Fibroblast of villous mesenchyme (primary cell): ENCODE results near the gene MS4A6E. TPM values are rescaled to one million over a fixed set of nuclear protein-coding genes. Genes with fewer than 3 reads are reported as not detected.
"Not testable (repeated sequence)": the region's sequence is repeated elsewhere in the genome, so short reads cannot be mapped to it uniquely, and the experiment has no call there.

Experiments used
- DNase-seq: peaks from one replicate; pipeline ENCODE4 v3.0.0-alpha.2; 2010; ENCODE audit warnings: low read depth
- H3K4me3 ChIP-seq: 2 replicates; pipeline ENCODE4 v1.5.1; 2011; ENCODE audit warnings: low read depth, mild to moderate bottlenecking, low read length
- total RNA-seq: library from RNA; depleted of rRNA; stranded (reverse); fragments of >200 nt; gene quantifications from 2 replicates; pipeline ENCODE4 v1.2.3, GENCODE V29; 2012
- TF ChIP-seq, protein P1 (sequence below): IDR thresholded peaks from 2 replicates; pipeline ENCODE4 v1.5.1; 2012; ENCODE audit warnings: low read depth, mild to moderate bottlenecking, low read length; ENCODE audit not compliant: insufficient read depth

The MS4A6E gene
- total RNA-seq, 1 donor = not detected

DNA sequence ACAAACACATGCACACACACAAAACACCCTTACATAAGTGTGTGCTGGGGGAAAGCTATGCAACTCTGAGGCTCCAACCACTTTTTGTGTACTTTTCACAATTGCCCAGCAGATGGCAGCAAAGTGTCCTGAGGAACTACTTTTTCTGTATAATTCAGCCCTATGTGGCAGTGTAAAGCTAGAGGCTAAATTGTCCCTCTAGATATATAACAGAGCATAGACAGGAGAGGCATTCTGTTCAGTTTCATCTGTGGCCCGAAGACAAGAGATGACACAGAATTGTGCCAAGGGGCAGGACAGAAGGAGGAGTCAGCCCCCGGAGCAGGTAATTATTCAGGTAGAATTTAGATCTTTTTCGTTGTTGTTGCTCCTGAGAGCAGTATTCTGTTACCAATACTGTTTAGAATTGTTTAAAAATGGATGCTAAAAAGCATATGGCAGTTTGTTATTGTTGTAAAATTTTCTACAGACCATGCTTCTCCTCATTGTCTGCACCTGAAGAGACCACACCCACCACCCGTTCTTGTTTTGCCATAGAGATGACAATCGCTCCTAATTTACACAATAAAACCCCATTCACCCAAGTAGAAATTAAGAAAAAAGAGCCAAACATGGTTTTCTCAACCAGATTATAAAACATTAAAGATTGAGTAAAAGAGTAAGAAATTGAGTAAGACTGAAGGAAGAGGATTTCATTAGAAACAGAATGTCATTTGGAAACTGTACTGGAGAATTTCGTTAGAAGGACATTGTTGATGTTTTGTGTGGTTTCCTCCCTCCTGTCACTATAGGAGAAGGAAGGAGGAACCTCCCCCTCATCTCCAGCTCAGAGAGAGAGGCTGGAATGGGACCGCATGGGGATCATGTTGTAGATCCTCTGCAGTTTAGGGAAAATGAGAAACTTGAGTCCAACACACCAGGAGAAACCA, 36.8 kb downstream of the MS4A6E start:
- DNase-seq = peak; percentile 33
- no peak overlapping the region for H3K4me3 ChIP-seq
- TF ChIP-seq, protein P1, sequence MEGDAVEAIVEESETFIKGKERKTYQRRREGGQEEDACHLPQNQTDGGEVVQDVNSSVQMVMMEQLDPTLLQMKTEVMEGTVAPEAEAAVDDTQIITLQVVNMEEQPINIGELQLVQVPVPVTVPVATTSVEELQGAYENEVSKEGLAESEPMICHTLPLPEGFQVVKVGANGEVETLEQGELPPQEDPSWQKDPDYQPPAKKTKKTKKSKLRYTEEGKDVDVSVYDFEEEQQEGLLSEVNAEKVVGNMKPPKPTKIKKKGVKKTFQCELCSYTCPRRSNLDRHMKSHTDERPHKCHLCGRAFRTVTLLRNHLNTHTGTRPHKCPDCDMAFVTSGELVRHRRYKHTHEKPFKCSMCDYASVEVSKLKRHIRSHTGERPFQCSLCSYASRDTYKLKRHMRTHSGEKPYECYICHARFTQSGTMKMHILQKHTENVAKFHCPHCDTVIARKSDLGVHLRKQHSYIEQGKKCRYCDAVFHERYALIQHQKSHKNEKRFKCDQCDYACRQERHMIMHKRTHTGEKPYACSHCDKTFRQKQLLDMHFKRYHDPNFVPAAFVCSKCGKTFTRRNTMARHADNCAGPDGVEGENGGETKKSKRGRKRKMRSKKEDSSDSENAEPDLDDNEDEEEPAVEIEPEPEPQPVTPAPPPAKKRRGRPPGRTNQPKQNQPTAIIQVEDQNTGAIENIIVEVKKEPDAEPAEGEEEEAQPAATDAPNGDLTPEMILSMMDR = peak; percentile 70

DNA sequence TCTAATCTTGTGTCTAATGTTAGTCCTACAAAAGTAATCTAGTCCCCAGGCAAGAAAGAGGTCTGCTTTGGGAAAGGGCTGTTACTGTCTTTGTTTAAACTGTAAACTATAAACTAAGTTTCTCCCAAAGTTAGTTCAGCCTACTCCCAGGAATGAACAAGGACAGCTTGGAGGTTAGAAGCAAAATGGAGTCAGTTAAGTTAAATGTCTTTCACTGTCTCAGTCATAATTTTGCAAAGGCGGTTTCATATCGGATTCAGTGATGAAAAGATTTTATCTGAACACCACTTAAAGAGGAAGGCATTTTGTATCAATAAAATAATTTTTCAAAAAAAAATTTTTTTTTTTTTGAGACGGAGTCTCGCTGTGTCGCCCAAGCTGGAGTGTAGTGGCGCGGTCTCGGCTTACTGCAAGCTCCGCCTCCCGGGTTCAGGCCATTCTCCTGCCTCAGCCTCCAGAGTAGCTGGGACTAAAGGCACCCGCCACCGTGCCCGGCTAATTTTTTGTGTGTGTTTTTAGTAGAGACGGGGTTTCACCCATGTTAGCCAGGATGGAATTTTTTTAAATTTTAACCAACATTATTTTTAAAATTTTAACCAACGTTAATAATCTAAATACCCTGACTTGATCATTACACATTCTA, 39.3 kb downstream of the MS4A6E start:
- DNase-seq, H3K4me3 ChIP-seq: not testable (repeated sequence)

DNA sequence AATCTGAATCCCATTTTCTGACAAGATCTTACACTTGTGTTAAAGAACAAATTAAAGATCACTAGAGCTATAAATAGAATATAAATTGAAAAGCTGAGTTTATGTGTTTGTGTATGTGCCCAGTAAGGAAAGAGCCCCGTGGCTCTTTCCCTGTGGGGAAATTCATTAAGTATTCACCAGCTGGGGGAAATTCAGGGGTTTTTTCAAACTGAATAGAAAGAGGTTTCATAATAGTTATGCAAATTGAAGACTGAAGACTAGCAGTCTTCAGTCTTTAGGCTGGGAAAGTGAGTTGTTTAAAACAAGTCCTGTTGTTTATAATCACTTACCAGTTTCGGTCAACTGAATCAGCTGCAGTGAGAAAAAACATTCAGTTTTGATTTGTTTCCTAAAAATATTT, 40.0 kb downstream of the MS4A6E start:
- no peak for DNase-seq
- TF ChIP-seq, protein P1 = no peak
- no peak overlapping the region for H3K4me3 ChIP-seq

DNA sequence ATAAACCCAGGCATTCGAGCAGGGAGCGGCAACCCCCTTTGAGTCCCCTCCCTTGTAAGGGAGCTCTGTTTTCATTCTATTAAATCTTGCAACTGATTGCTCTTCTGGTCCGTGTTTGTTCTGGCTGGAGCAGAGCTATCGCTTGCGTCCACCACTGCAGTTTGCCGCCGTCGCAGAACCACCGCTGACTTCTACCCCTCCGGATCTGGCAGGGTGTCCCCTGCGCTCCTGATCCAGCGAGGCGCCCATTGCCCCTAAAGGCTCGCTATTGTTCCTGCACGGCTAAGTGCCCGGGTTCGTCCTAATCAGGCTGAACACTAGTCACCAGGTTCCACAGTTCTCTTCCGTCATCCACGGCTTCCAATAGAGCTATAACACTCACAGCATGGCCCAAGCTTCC, 40.8 kb downstream of the MS4A6E start:
- TF ChIP-seq, protein P1 = no peak
- no peak overlapping the region for H3K4me3 ChIP-seq

DNA sequence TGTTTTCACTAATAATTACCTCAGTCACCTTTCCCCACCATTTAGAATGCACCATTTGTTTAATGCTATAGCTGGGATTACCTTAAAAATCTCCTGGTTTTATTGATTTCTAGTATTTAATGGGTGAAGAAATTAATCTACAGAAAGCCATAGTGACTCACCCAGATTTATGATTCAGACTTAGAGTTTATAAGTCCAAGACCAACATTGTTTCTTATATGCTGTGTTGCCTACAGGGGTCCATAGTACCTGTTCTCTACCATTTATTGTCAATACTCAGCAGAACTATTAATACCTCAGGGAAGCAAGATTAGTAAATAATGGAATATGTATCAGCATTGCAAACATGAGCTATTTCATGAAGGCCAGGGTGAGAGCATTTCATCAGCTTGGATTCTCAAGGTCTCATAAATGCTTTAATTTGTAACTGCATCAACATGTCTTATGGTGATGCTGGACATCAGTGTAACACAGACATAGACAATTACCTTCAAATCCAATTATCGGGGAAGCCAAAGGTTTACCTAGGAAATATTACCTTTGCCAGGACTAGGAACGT, 43.3 kb downstream of the MS4A6E start:
- DNase-seq = no peak
- TF ChIP-seq, protein P1 = no peak
- H3K4me3 ChIP-seq = no peak overlapping the region

More for the DNA sequence above, 40.8 kb downstream of the MS4A6E start:
- no peak for DNase-seq

DNA sequence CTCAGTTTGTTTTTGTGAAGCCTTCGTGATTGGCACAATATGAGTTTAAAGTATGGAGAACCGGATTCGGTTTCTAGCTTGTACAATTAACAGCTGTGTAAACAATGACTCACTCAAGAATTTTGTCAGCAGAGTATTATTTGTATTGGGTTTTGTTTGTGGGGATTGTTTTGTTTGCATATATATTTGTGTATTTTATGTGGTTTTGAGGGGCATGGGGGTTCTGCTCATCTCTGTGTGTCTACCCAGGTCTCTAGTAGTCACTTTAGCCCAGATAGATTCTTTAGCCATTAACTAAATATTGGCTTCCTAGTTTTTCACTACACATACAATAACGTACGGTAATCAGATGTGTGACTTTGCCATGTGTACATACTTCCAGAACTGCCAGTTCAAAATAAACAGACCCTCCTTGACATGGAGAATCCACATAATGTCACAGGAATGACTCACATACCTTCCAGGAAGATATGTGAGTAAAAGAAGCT, 43.8 kb downstream of the MS4A6E start:
- TF ChIP-seq, protein P1 = no peak
- no peak overlapping the region for H3K4me3 ChIP-seq
- DNase-seq = peak; percentile 33

DNA sequence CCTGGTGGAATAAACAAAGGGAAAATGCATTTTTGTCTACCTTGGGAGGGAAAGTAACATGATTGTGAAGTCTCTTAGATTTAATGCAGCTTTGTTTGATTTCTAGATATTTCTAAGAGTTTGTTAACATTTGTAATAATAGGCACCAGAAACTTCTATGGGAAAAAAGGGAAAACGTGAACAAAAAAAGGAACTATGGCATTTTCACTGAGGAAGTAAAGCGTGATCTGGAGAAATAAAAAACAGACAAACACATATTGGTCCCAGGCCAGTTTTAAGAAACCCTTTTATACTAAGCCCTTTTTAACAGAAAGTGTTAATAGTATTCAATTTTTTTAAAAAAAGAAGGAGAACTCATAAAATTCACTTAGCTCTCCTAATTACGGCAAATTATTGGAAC, 44.3 kb downstream of the MS4A6E start:
- no peak overlapping the region for H3K4me3 ChIP-seq
- no peak for DNase-seq
- TF ChIP-seq, protein P1 = no peak
